ENCODE measurements around the gene MAP4K4. TPM values are rescaled to one million over a fixed set of nuclear protein-coding genes. Genes with fewer than 3 reads are reported as not detected.

Gene MAP4K4
- total and polyA plus RNA-seq, 2 of the 4 experiments (the other 2 are of a cell fraction), result 89.4 to 124 TPM

DNA sequence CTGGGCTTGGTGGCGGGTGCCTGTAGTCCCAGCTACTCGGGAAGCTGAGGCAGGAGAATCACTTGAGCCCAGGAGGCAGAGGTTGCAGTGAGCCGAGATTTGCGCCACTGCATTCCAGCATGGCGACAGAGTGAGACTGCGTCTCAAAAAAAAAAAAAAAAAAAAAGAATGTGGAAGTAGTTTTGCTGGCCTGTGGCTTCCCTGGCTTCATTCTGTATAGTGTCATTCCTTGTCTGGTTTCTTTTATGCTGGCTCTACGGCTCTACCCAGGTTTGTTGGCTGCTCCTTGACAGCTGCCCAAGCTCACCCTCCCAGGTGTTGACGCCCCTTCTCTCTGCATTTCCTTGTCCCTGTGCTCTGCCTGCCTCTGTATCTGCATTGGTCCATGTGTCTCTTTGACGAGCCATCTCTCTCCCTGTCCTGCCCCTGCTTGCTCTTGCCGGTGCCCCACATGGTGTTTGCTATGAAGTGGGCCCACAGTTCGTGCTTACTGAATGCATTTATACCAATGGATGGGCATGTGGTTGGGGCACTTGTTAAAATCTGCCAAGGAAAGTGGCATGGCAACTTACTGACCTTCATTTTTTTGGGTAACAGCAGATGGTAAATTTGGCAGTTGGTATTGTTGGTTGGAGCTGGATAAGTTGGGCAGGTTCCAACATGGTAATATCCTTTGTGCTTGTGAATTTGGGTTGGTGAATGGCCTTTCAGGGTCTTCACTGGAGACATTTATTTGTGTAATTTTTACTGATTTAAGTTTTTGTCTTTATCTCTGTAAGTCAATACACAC, 113.9 kb downstream of the MAP4K4 start:
- H3K4ac ChIP-seq (ENCODE audit: low read depth, low read length), result peak overlapping the region; percentile 13; the same call in 1 of the 2 replicates
- H3K4me2 ChIP-seq (ENCODE audit: low read depth, low read length), result no peak overlapping the region
- peaks cover 80% of the 10 kb centered on the region for H4K20me1 ChIP-seq (ENCODE audit: insufficient read depth, low read length)
- no peaks in the 10 kb centered on the region for H3K9me3 ChIP-seq (ENCODE audit: control insufficient read depth, insufficient read depth, low read length)
- ChIA-PET POLR2A (ENCODE audit: unreplicated experiment) (no interaction called here), CTCF (no interaction called here)
- no peak overlapping the region for H4K5ac ChIP-seq (ENCODE audit: low read depth, low read length)
- H3K4me1 ChIP-seq (ENCODE audit: control insufficient read depth, insufficient read depth, low read length), result peaks cover 23% of the 10 kb centered on the region
- in situ Hi-C loops (cut with MboI; ENCODE audit: low sequenced_read_pairs), result no loop called here
- no TSS peak for BruUV-seq (replicated peaks)
- peaks cover 1% of the 10 kb centered on the region; the same call in 1 of the 2 replicates for H3K36me3 ChIP-seq (ENCODE audit: control insufficient read depth, insufficient read depth, low read length)
- peaks cover 31 to 80% of the 10 kb centered on the region in 2 experiments for H3K79me1 ChIP-seq (ENCODE audit: low read depth in 1 of 2, low read length in 2 of 2)
- H2BK120ac ChIP-seq (ENCODE audit: low read depth, low read length), result no peak overlapping the region
- H4K8ac ChIP-seq (ENCODE audit: low read depth in 2 of 2, low read length in 2 of 2), result no peak overlapping the region; a peak in 1 of 4 replicates
- no peak for ATAC-seq (ENCODE audit: low read depth)
- H3K18ac ChIP-seq (ENCODE audit: low read depth, low read length), result no peak overlapping the region
- dilution Hi-C loops (cut with HindIII; ENCODE audit: low sequenced_read_pairs, unreplicated experiment), result no loop called here
- no peak overlapping the region for H2BK15ac ChIP-seq (ENCODE audit: low read depth, low read length)
- peaks cover 34% of the 10 kb centered on the region for H3K9me1 ChIP-seq (ENCODE audit: insufficient read depth, low read length)
- H2AK5ac ChIP-seq (ENCODE audit: low read depth, low read length), result peak overlapping the region; percentile 23; the same call in 1 of the 2 replicates
- no peak overlapping the region for H2AK9ac ChIP-seq (replicated peaks; ENCODE audit: low read depth, low read length, poor library complexity)
- no peak overlapping the region for H3K4me3 ChIP-seq (ENCODE audit: insufficient read depth, low read depth, low read length)
- no peak overlapping the region for H2AFZ ChIP-seq (replicated peaks; ENCODE audit: low read length, poor library complexity)
- H3K56ac ChIP-seq (ENCODE audit: extremely low read depth, insufficient read depth, low read length), result no peak overlapping the region
- TF ChIP-seq MAFK (IDR thresholded peaks at IDR 0.05; ENCODE audit: low read depth, low read length) (no peak), RAD21 (IDR thresholded peaks at IDR 0.05; ENCODE audit: low read length) (no peak), FOS (IDR thresholded peaks at IDR 0.05; ENCODE audit: low read depth, low read length) (no peak)
- TF ChIP-seq, protein P1, sequence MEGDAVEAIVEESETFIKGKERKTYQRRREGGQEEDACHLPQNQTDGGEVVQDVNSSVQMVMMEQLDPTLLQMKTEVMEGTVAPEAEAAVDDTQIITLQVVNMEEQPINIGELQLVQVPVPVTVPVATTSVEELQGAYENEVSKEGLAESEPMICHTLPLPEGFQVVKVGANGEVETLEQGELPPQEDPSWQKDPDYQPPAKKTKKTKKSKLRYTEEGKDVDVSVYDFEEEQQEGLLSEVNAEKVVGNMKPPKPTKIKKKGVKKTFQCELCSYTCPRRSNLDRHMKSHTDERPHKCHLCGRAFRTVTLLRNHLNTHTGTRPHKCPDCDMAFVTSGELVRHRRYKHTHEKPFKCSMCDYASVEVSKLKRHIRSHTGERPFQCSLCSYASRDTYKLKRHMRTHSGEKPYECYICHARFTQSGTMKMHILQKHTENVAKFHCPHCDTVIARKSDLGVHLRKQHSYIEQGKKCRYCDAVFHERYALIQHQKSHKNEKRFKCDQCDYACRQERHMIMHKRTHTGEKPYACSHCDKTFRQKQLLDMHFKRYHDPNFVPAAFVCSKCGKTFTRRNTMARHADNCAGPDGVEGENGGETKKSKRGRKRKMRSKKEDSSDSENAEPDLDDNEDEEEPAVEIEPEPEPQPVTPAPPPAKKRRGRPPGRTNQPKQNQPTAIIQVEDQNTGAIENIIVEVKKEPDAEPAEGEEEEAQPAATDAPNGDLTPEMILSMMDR (conservative IDR thresholded peaks at IDR 0.05; ENCODE audit: low read depth, low read length), result no peak
- intact Hi-C loops (cut with micrococcal nuclease), result no loop called here
- no peak overlapping the region for H3K9ac ChIP-seq (ENCODE audit: low read depth, low read length)
- 0 out of 2 replicates have a peak overlapping the region, but pooled peaks have one; percentile 24 for H4K91ac ChIP-seq (ENCODE audit: insufficient read depth, low read depth, low read length)
- H2BK5ac ChIP-seq (ENCODE audit: low read depth, low read length, poor library complexity, severe bottlenecking), result no peak overlapping the region
- 100% methylated on average over 1 of the region's 11 CpGs; no CpG with 5 or more reads in 1 of the 2 experiments for WGBS, 2 experiments (ENCODE audit: extremely low coverage in 2 of 2, insufficient read length in 1 of 2)
- no peaks in the 10 kb centered on the region for H3K27me3 ChIP-seq (ENCODE audit: control insufficient read depth, insufficient read depth, low read length)
- H3K27ac ChIP-seq (ENCODE audit: insufficient read depth, low read length), result no peak overlapping the region
- no peak overlapping the region for H2BK20ac ChIP-seq (ENCODE audit: low read depth, low read length)
- H3K23ac ChIP-seq (ENCODE audit: low read depth, low read length), result no peak overlapping the region
- 0 out of 2 replicates have a peak overlapping the region, but pooled peaks have one; percentile 10 for H3K14ac ChIP-seq (replicated peaks; ENCODE audit: low read depth, low read length)
- DNase-seq, result no peak
